Fibroblast of skin of right biceps (primary cell): ENCODE data around the gene DNAJC12.
A peak's percentile ranks its signal among the peaks of the same experiment; 100 is the strongest.
"Not testable (repeated sequence)": the region's sequence is repeated elsewhere in the genome, so short reads cannot be mapped to it uniquely, and the experiment has no call there.

Experiments
- DNase-seq: peaks from one replicate; pipeline ENCODE4 v3.0.0-alpha.2; 2013

DNAJC12 gene

GRCh38 chr10:67839511-67839910, 1.5 kb upstream of the DNAJC12 start:
- not testable (repeated sequence) for DNase-seq

DNA sequence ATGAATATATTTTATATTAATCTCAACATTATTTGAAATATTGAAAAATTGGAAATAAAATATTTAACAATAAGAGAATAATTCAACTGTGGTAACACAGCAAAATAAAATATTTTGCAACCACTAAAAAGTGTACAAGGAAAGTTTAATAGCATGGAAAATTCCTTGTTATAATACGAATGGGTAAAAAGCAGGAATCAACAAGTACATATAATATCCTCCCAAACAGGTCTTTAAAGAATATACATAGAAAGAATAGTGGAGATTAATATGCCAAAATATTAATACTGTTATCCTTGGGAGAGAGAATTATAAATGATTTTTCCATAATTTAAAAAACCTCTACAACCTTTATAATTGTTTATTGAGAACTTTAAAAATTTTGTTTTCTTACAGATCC, 1.0 kb downstream of the DNAJC12 start:
- DNase-seq, result no peak

GRCh38 chr10:67836488-67836887, 1.5 kb downstream of the DNAJC12 start:
- DNase-seq, result no peak

GRCh38 chr10:67835541-67836394, 2.2 kb downstream of the DNAJC12 start:
- not testable (repeated sequence) for DNase-seq

GRCh38 chr10:67834375-67834774, 3.6 kb downstream of the DNAJC12 start:
- DNase-seq, result no peak

DNA sequence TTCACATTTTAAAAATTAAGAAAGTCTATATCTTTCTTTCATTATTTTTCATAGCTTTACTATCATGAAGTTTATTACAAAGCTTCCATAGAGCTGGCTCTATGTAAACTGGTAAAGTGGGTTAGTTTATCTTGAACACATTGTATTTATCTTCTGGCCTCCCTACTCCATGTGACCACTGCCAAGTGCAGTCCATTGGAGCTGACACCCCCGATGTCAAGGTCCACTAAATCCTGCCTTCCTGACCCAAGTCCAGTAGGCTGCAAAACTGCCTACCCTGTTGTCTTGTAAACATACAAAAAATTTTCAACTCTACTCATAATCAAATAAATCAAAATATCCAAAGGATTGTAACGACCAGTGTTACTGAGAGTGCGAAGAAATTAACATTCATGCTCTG, 10.2 kb downstream of the DNAJC12 start:
- no peak for DNase-seq

GRCh38 chr10:67819768-67820204, 18.2 kb downstream of the DNAJC12 start:
- DNase-seq, result peak; percentile 30

- peak; percentile 33 for DNase-seq
Measured at GRCh38 chr10:67818323-67818722, 19.7 kb downstream of the DNAJC12 start.

DNA sequence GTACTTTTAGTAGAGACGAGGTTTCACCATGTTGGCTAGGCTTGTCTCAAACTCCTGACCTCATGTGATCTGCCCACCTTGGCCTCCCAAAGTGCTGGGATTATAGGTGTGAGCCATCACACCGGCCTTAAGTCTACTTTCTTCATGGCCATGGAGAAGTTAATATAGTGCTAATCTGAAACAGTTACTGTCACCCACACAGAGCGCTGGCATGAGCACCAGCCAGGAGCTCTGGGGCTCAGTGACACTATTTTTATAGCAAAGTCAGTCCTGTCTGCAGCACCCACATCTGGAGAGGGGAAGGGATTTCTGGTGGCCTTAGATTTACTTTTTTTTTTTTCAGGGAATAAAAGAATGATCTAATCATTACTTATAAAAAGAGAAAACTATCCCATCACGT, 21.3 kb downstream of the DNAJC12 start:
- no peak for DNase-seq

GRCh38 chr10:67815571-67816059, 22.4 kb downstream of the DNAJC12 start:
- peak; percentile 36 for DNase-seq

DNA sequence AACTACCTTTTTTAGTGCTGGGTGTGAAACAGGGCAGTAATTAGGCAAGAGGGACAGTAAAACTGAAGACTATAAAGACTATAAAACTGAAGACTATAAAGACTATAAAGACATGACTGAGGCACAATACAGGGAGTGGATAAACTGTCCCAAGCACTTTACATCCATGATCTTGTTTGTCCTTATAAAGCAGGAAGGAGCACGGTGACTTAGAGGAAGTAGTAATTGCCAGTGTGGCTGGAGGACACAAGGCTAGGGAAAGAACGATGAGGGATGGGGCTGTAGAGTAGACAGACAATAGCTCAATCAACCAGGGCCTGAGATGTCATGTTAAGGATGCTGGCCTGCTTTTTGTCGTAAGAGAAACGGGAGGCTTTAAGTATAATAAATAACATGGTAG, 26.0 kb downstream of the DNAJC12 start:
- DNase-seq, result no peak

DNA sequence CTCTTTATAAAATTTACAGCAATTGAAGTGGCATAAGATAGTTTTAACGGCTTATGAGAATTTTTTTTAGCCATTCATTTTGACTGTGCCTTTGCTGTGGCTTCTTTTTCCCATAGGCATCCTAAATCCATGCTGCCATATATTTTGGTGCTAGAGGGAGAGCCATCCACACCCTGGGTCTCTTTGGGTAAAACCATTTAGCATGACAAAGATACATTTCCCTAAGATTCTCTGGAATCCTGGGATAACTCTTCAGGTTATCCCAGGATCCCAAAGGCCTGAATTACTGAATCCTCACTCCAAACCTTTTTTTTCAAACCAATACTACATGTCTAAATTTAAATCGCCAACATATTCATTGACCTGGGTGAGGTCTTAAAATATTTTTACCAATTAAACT, 28.9 kb downstream of the DNAJC12 start:
- no peak for DNase-seq

GRCh38 chr10:67808704-67809103, 29.3 kb downstream of the DNAJC12 start:
- no peak for DNase-seq

DNA sequence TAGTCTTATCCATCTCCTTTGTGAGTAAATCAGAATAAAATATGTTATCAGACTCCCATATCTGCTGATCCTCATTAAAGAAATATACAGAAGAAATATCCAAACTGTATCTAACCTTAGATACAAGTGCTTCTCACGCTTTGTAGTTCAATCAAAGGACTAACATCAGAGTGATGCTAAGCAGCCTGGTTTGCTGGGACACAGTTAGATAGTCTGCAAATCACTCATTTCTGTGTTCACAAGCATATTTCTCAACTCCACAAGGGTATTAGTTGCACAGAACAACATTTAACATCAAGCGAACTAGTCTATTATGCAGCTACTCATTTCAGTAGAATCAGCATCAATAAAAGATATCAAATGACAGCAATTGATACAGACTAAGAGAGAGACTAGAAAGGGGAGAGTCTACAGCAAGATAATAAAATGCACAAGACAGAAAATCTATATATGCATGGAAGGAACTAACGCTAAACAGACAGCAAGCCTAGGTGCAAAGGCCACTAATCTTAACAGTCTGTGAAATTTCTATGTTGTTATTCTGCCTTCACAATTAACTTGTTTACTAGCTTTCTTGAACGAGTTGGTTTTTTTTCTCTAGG, 30.0 kb downstream of the DNAJC12 start:
- DNase-seq, result no peak

DNA sequence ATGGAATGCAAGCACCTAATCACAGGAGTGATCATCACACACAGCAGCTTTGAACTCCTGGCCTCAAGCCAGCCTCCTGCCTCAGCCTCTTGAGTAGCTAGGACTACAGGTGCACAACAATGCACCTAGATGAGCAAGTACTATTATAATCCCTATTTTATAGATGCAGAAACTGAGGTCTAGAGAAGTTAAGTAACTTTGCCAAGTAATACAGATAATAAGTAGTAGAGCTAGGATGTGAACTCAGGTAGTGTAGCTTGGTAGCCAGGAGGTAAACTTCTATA, 33.7 kb downstream of the DNAJC12 start:
- no peak for DNase-seq

DNA sequence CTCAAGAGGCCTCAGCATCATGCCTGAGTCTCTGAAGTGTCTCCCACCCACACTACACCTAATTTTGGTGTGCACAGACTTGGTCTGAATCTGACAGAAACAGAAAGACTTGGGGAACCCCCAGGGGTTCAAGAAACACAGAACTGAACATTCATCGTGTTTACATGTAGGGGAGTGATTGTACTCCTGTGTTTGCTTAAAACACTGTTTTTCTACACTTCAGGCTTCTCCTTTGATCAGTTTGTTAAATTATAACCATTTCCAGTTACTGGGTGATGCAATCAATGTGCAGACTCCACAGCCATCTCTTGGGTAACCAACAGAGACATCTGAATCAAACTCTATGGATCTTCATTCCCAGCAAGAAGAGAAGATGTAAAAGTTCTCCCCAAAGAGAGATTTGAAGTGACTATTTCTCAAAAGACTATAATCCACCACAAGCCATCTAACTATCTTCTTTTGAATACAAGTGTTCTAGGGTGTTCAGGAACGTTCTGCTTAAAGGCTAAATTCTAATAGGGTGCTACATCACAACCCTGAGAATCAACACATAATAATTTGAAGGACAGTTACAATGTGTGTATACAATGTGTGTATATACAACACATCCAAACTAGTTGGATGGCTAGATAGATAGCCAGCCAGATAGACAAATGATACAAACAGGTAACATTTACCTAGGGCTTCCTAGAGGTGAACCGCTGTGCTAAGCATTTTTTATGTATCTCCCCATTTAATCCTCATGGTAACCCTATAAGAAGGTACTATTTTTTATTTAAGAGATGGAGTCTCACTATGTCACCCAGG, 34.2 kb downstream of the DNAJC12 start:
- DNase-seq, result no peak

GRCh38 chr10:67802767-67803538, 35.0 kb downstream of the DNAJC12 start:
- no peak for DNase-seq

DNA sequence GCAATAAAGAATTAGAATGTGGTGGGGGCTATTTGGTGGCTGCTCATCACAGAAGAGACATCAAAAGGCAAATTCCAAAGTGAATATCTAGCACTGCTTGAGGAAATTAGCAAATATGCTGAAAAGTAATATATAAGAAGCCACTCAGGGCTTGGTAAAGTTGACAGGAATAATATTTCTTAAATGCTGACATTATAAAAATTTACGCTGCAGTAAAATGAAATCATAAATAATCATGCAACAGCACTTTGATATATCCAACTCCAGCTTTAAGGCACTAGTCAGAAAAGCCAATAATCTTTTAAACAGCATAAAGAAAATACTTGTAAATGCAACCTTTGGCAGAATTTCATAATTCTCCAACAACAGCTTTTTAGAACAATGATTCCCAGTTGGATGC, 36.9 kb downstream of the DNAJC12 start:
- DNase-seq, result no peak

GRCh38 chr10:67794909-67795460, 43.0 kb downstream of the DNAJC12 start:
- DNase-seq, result no peak

- no peak for DNase-seq
Measured at GRCh38 chr10:67794256-67794655, 43.7 kb downstream of the DNAJC12 start.

DNA sequence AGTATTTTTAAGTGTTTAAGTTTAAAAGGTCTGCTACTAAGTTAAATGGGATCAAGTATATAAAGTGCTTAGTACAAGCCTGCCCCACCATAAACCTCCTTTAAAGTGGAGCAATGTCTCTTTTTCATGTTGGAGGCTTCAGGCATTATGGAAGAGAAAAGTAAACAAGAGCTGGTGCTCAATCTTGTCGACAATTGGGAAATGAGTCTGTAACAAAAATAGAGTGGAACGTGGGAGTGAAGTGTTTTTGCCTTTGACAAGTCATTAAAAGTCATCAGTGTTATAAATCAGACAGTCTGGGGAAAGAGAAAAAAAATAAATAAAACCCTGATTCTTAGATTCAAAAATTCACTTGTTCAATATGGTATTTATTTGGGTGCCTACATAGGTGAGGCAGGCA, 44.7 kb downstream of the DNAJC12 start:
- no peak for DNase-seq

DNA sequence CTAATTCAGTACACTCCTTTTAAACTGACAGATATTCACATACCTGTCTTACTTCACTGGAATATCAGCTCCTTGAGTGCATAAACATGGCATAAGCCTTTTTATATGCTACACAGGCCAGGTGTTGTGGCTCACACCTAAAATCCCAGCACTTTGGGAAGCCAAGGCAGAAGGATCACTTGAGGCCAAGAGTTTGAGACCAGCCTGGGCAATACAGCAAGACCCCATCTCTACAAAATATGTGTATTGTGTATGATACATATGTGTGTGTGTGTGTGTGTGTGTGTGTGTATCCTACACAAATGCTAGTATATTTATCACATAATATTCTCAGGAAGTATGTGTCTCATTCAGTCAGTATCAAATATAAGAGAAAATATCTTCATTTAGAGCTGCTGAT, 45.3 kb downstream of the DNAJC12 start:
- no peak for DNase-seq
